ENCODE data around the gene DPP10.

- TF ChIP-seq, protein P1, sequence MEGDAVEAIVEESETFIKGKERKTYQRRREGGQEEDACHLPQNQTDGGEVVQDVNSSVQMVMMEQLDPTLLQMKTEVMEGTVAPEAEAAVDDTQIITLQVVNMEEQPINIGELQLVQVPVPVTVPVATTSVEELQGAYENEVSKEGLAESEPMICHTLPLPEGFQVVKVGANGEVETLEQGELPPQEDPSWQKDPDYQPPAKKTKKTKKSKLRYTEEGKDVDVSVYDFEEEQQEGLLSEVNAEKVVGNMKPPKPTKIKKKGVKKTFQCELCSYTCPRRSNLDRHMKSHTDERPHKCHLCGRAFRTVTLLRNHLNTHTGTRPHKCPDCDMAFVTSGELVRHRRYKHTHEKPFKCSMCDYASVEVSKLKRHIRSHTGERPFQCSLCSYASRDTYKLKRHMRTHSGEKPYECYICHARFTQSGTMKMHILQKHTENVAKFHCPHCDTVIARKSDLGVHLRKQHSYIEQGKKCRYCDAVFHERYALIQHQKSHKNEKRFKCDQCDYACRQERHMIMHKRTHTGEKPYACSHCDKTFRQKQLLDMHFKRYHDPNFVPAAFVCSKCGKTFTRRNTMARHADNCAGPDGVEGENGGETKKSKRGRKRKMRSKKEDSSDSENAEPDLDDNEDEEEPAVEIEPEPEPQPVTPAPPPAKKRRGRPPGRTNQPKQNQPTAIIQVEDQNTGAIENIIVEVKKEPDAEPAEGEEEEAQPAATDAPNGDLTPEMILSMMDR (IDR thresholded peaks at IDR 0.05; ENCODE audit: insufficient read depth, low read depth, low read length): no peak
- TF ChIP-seq EZH2 (IDR thresholded peaks at IDR 0.05; ENCODE audit: insufficient read depth, low read length): no peak
These were observed 36.1 kb upstream of the DPP10 start for GRCh38 chr2:114406347-114406746.
